Erythroblast (primary cell): ENCODE measurements around the gene SUPT3H.

Experiments
- GATA1 ChIP-seq: IDR thresholded peaks from 2 replicates; pipeline ENCODE4 v1.6.1; 2011; ENCODE audit warnings: low read depth, mild to moderate bottlenecking, control low read depth, low read length, moderate library complexity
- POLR2A ChIP-seq: IDR thresholded peaks from 2 replicates; pipeline ENCODE4 v1.6.1; 2011; ENCODE audit warnings: mild to moderate bottlenecking, low read length

DNA sequence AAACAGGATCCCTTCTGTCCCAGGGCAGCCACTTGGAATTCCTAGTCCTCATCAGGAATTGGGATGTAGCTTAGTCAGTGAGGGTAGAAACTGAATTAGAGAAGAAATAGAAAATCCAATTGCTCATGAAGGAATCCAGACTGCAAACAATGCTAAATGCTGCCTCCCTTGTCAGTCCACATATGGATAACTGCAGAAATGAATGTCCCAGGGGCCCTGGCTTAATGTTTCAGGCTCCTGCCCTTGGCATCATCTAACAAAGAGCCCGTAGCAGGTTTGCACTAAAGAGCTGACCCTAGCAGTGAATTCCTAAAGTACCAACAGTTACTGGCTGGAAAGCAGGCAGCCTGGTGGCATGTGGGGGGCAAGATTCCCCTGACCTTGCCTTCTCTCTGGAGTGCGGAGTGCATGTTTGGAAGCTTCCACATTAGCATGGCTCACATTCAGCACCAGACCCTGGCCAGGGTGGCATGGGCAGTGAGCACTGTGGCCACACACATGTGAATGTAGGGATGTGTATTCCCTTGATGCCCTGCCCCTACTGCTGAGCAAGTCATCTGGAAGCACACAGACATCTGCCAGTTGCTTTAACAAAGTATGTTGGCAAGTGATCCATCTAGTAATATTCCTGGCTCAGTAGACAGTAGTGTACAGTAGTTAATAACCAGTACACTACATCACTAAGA, 595.7 kb downstream of the SUPT3H start:
- TF ChIP-seq POLR2A (no peak), GATA1 (no peak)
